Measurements from ENCODE around the gene PDGFRB. TPM values are rescaled to one million over a fixed set of nuclear protein-coding genes. Genes with fewer than 3 reads are reported as not detected.

The PDGFRB gene
- total RNA-seq, 1 experiment from 2014 or later, result 1.8 TPM

DNA sequence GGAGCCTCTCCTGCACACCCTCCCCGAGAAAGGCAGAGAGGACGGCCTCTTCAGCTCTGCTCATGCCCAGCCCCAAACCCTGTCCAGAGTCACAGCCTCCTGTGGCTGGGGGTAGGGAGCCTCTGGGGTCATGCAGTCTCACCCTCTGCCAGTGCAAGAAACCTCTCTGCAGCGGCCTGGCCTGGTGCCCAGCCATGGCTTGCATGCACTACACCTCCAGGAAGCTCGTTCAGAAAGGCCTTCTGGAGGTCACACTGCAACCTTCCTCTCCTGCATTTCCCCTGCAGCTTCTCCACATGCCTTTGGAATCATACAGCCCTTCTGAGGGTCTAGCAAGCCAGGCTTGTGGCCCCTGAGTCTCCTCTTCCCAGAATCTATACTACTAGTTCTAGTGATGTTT is 87.2 kb downstream of the PDGFRB start:
- Histone ChIP-seq H3K9me3 (ENCODE audit: control insufficient read depth, insufficient read depth, low read depth, low read length) (no peaks in the 10 kb centered on the region), H3K36me3 (ENCODE audit: control insufficient read depth, insufficient read depth, low read length) (no peaks in the 10 kb centered on the region), H3K27me3 (ENCODE audit: control insufficient read depth, insufficient read depth, low read length) (no peaks in the 10 kb centered on the region), H3K4me1 (ENCODE audit: control insufficient read depth, insufficient read depth, low read length) (no peaks in the 10 kb centered on the region), H3K4me3 (ENCODE audit: low read depth in 2 of 2, low read length in 2 of 2) (no peak overlapping the region), H3K27ac (ENCODE audit: low read length) (no peak overlapping the region)
- intact Hi-C loops (cut with micrococcal nuclease; ENCODE audit: unreplicated experiment) (no loop called here), in situ Hi-C loops (cut with HindIII; ENCODE audit: low pct_unique_long_range_greater_than_20kb, low sequenced_read_pairs) (no loop called here)
- POLR2A ChIA-PET, result no interaction called here
- ATAC-seq (no peak), DNase-seq (ENCODE audit: low read depth, low spot score) (no peak)
- TF ChIP-seq POLR2AphosphoS5 (IDR thresholded peaks at IDR 0.05; ENCODE audit: low read depth, low read length), result no peak
- TF ChIP-seq TCF7L2 (IDR thresholded peaks at IDR 0.05; ENCODE audit: low read depth, low read length), result no peak
- no peak for TF ChIP-seq CTCF (IDR thresholded peaks at IDR 0.05)
- no peak for TF ChIP-seq SIN3A (IDR thresholded peaks at IDR 0.05; ENCODE audit: borderline replicate concordance, insufficient read depth, low read depth, low read length)
- TF ChIP-seq, protein P1, sequence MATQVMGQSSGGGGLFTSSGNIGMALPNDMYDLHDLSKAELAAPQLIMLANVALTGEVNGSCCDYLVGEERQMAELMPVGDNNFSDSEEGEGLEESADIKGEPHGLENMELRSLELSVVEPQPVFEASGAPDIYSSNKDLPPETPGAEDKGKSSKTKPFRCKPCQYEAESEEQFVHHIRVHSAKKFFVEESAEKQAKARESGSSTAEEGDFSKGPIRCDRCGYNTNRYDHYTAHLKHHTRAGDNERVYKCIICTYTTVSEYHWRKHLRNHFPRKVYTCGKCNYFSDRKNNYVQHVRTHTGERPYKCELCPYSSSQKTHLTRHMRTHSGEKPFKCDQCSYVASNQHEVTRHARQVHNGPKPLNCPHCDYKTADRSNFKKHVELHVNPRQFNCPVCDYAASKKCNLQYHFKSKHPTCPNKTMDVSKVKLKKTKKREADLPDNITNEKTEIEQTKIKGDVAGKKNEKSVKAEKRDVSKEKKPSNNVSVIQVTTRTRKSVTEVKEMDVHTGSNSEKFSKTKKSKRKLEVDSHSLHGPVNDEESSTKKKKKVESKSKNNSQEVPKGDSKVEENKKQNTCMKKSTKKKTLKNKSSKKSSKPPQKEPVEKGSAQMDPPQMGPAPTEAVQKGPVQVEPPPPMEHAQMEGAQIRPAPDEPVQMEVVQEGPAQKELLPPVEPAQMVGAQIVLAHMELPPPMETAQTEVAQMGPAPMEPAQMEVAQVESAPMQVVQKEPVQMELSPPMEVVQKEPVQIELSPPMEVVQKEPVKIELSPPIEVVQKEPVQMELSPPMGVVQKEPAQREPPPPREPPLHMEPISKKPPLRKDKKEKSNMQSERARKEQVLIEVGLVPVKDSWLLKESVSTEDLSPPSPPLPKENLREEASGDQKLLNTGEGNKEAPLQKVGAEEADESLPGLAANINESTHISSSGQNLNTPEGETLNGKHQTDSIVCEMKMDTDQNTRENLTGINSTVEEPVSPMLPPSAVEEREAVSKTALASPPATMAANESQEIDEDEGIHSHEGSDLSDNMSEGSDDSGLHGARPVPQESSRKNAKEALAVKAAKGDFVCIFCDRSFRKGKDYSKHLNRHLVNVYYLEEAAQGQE (IDR thresholded peaks at IDR 0.05; ENCODE audit: insufficient read depth in 1 of 2, low read depth in 2 of 2, low read length in 1 of 2), result no peak
- CTCF ChIA-PET, result no interaction called here
- BruUV-seq (replicated peaks), result no TSS peak

- POLR2A ChIA-PET, result no interaction called here
These were observed 87.6 kb downstream of the PDGFRB start for GRCh38 chr5:150068071-150068470.

More at GRCh38 chr5:150068071-150068470, 87.6 kb downstream of the PDGFRB start:
- CTCF ChIA-PET, result no interaction called here
- TF ChIP-seq SIN3A (IDR thresholded peaks at IDR 0.05; ENCODE audit: borderline replicate concordance, insufficient read depth, low read depth, low read length), result no peak
- no peak for TF ChIP-seq CTCF (IDR thresholded peaks at IDR 0.05)
- TF ChIP-seq POLR2AphosphoS5 (IDR thresholded peaks at IDR 0.05; ENCODE audit: low read depth, low read length), result no peak
- TF ChIP-seq, protein P1 (IDR thresholded peaks at IDR 0.05; ENCODE audit: insufficient read depth in 1 of 2, low read depth in 2 of 2, low read length in 1 of 2), result no peak
- TF ChIP-seq TCF7L2 (IDR thresholded peaks at IDR 0.05; ENCODE audit: low read depth, low read length), result no peak
- Histone ChIP-seq H3K36me3 (ENCODE audit: control insufficient read depth, insufficient read depth, low read length) (no peaks in the 10 kb centered on the region), H3K4me3 (ENCODE audit: low read depth in 2 of 2, low read length in 2 of 2) (no peak overlapping the region), H3K9me3 (ENCODE audit: control insufficient read depth, insufficient read depth, low read depth, low read length) (no peaks in the 10 kb centered on the region), H3K27me3 (ENCODE audit: control insufficient read depth, insufficient read depth, low read length) (no peaks in the 10 kb centered on the region), H3K27ac (ENCODE audit: low read length) (no peak overlapping the region), H3K4me1 (ENCODE audit: control insufficient read depth, insufficient read depth, low read length) (no peaks in the 10 kb centered on the region)
- no TSS peak for BruUV-seq (replicated peaks)
- intact Hi-C loops (cut with micrococcal nuclease; ENCODE audit: unreplicated experiment), result no loop called here
- in situ Hi-C loops (cut with HindIII; ENCODE audit: low pct_unique_long_range_greater_than_20kb, low sequenced_read_pairs), result no loop called here
- ATAC-seq, result no peak
- DNase-seq (ENCODE audit: low read depth, low spot score), result no peak
